ENCODE results near the gene MPPE1.

The MPPE1 gene

GRCh38 chr18:11885278-11885947 lies 22.7 kb downstream of the MPPE1 start:
- DNase-seq (ENCODE audit: low read depth in 3 of 3, low spot score in 1 of 3), result no peak

- DNase-seq (ENCODE audit: low read depth in 3 of 3, low spot score in 1 of 3), result no peak
Measured at GRCh38 chr18:11884396-11885030, 23.6 kb downstream of the MPPE1 start.

- no peak for DNase-seq (ENCODE audit: low read depth in 3 of 3, low spot score in 1 of 3)
Measured at GRCh38 chr18:11883153-11883552, 25.0 kb downstream of the MPPE1 start.

GRCh38 chr18:11882636-11883035 lies 25.5 kb downstream of the MPPE1 start:
- no peak for DNase-seq (ENCODE audit: low read depth in 3 of 3, low spot score in 1 of 3)

GRCh38 chr18:11880586-11881304 lies 27.4 kb downstream of the MPPE1 start:
- DNase-seq (ENCODE audit: low read depth in 3 of 3, low spot score in 1 of 3), result no peak

GRCh38 chr18:11877497-11878135 lies 30.5 kb downstream of the MPPE1 start:
- no peak for DNase-seq (ENCODE audit: low read depth in 3 of 3, low spot score in 1 of 3)

GRCh38 chr18:11874676-11875075 lies 33.4 kb downstream of the MPPE1 start:
- no peak for DNase-seq (ENCODE audit: low read depth in 3 of 3, low spot score in 1 of 3)

- DNase-seq (ENCODE audit: low read depth in 3 of 3, low spot score in 1 of 3), result no peak
Measured at GRCh38 chr18:11873670-11874340, 34.3 kb downstream of the MPPE1 start.

- DNase-seq (ENCODE audit: low read depth in 3 of 3, low spot score in 1 of 3), result no peak
Measured at GRCh38 chr18:11872479-11873136, 35.5 kb downstream of the MPPE1 start.

- no peak for DNase-seq (ENCODE audit: low read depth in 3 of 3, low spot score in 1 of 3)
Measured at GRCh38 chr18:11871501-11871900, 36.6 kb downstream of the MPPE1 start.

- no peak for DNase-seq (ENCODE audit: low read depth in 3 of 3, low spot score in 1 of 3)
Measured at GRCh38 chr18:11868230-11868629, 39.9 kb downstream of the MPPE1 start.

GRCh38 chr18:11866764-11867163 lies 41.4 kb downstream of the MPPE1 start:
- no peak for DNase-seq (ENCODE audit: low read depth in 3 of 3, low spot score in 1 of 3)

- DNase-seq (ENCODE audit: low read depth in 3 of 3, low spot score in 1 of 3), result no peak
Measured at GRCh38 chr18:11866329-11866728, 41.8 kb downstream of the MPPE1 start.

- no peak for DNase-seq (ENCODE audit: low read depth in 3 of 3, low spot score in 1 of 3)
Measured at GRCh38 chr18:11865071-11865470, 43.0 kb downstream of the MPPE1 start.

GRCh38 chr18:11864471-11864870 lies 43.6 kb downstream of the MPPE1 start:
- no peak for DNase-seq (ENCODE audit: low read depth in 3 of 3, low spot score in 1 of 3)

GRCh38 chr18:11862468-11863137 lies 45.5 kb downstream of the MPPE1 start:
- DNase-seq (ENCODE audit: low read depth in 3 of 3, low spot score in 1 of 3), result no peak

GRCh38 chr18:11861583-11862288 lies 46.4 kb downstream of the MPPE1 start:
- DNase-seq (ENCODE audit: low read depth in 3 of 3, low spot score in 1 of 3), result no peak

GRCh38 chr18:11860594-11861450 lies 47.3 kb downstream of the MPPE1 start:
- no peak for DNase-seq (ENCODE audit: low read depth in 3 of 3, low spot score in 1 of 3)

Measured in stimulated activated CD4-positive, alpha-beta T cell treated with anti-CD3 and anti-CD28 coated beads, TNF-alpha, amount 100 ng/mL, for 1 hour (primary cell).